GM23338 (cell line): Measurements from ENCODE around the gene RAB11FIP2. TPM values are rescaled to one million over a fixed set of nuclear protein-coding genes. Genes with fewer than 3 reads are reported as not detected.

Experiments
- ATAC-seq: fragments of 200-7000 bp; cut with Tn5 transposase; 3 replicates; pipeline ENCODE4 v1.9.1; 2020
- DNase-seq: peaks from one replicate; pipeline ENCODE4 v3.0.0-alpha.2; 2015; ENCODE audit warnings: low spot score
- H2AFZ ChIP-seq: fragments of 200-600 bp; sonication (generic); 2 replicates; pipeline ENCODE4 v1.8.0; 2016; ENCODE audit warnings: antibody characterized with exemption, mild to moderate bottlenecking, moderate library complexity
- H3F3A ChIP-seq: fragments of 200-600 bp; sonication (generic); replicated peaks from 2 replicates; pipeline ENCODE4 v1.8.0; 2017; ENCODE audit warnings: antibody characterized with exemption, mixed run types, low read depth
- H3K27ac ChIP-seq: fragments of 200-600 bp; sonication (generic); 2 replicates; pipeline ENCODE4 v1.6.1; 2016; ENCODE audit warnings: low read depth
- H3K27me3 ChIP-seq: fragments of 200-600 bp; sonication (generic); 2 replicates; pipeline ENCODE4 v1.8.0; 2016; ENCODE audit warnings: mild to moderate bottlenecking, mixed run types, moderate library complexity; ENCODE audit not compliant: insufficient read depth
- H3K36me3 ChIP-seq: fragments of 200-600 bp; sonication (generic); 2 replicates; pipeline ENCODE4 v1.8.0; 2016; ENCODE audit warnings: mild to moderate bottlenecking; ENCODE audit not compliant: insufficient read depth
- H3K4me1 ChIP-seq: fragments of 200-600 bp; sonication (generic); 2 replicates; pipeline ENCODE4 v1.8.0; 2016; ENCODE audit warnings: mild to moderate bottlenecking, moderate library complexity; ENCODE audit not compliant: insufficient read depth
- H3K4me2 ChIP-seq: fragments of 200-600 bp; sonication (generic); 2 replicates; pipeline ENCODE4 v1.7.1; 2017; ENCODE audit warnings: mixed run types
- H3K4me3 ChIP-seq: fragments of 200-600 bp; sonication (generic); 2 replicates; pipeline ENCODE4 v1.6.1; 2016; ENCODE audit warnings: mixed run types
- H3K79me2 ChIP-seq: fragments of 200-600 bp; sonication (generic); replicated peaks from 2 replicates; pipeline ENCODE4 v1.8.0; 2017; ENCODE audit warnings: mild to moderate bottlenecking; ENCODE audit not compliant: insufficient read depth
- H3K9me2 ChIP-seq: fragments of 200-600 bp; sonication (generic); 2 replicates; pipeline ENCODE4 v1.8.0; 2017; ENCODE audit not compliant: insufficient read depth
- H4K20me1 ChIP-seq: fragments of 200-600 bp; sonication (generic); replicated peaks from 2 replicates; pipeline ENCODE4 v1.8.0; 2017; ENCODE audit warnings: mild to moderate bottlenecking; ENCODE audit not compliant: insufficient read depth
- H3K27ac Mint-ChIP-seq: 2 replicates; pipeline ENCODE4 v1.8.0; 2020; ENCODE audit warnings: inconsistent platforms, mild to moderate bottlenecking, moderate library complexity, mixed read lengths
- H3K27me3 Mint-ChIP-seq: 3 replicates; pipeline ENCODE4 v1.8.0; 2022; ENCODE audit warnings: low read depth, mild to moderate bottlenecking, moderate library complexity, mixed read lengths, inconsistent platforms; ENCODE audit not compliant: insufficient read depth, poor library complexity
- H3K36me3 Mint-ChIP-seq: 3 replicates; pipeline ENCODE4 v1.8.0; 2021; ENCODE audit warnings: low read depth, mild to moderate bottlenecking, inconsistent platforms, moderate library complexity, mixed read lengths
- H3K4me1 Mint-ChIP-seq: 3 replicates; pipeline ENCODE4 v1.8.0; 2020; ENCODE audit warnings: mild to moderate bottlenecking, inconsistent platforms, mixed read lengths
- H3K4me3 Mint-ChIP-seq: 3 replicates; pipeline ENCODE4 v1.8.0; 2021; ENCODE audit warnings: moderate library complexity, mild to moderate bottlenecking, inconsistent platforms, mixed read lengths
- H3K9me3 Mint-ChIP-seq: 3 replicates; pipeline ENCODE4 v1.8.0; 2020; ENCODE audit warnings: moderate library complexity, mild to moderate bottlenecking, inconsistent platforms, mixed read lengths
- CREB1 ChIP-seq: fragments of 250-450 bp; sonication (Bioruptor Pico); IDR thresholded peaks from 2 replicates; pipeline ENCODE4 v1.5.0; 2020; ENCODE audit warnings: low read depth, mild to moderate bottlenecking, moderate library complexity
- JUNB ChIP-seq: IDR thresholded peaks from one replicate; pipeline ENCODE4 v1.6.1; 2016; ENCODE audit warnings: antibody characterized with exemption; ENCODE audit not compliant: unreplicated experiment
- STAT1 ChIP-seq: IDR thresholded peaks from one replicate; pipeline ENCODE4 v1.6.1; 2016; ENCODE audit warnings: antibody characterized with exemption; ENCODE audit not compliant: unreplicated experiment
- polyA plus RNA-seq: library from polyadenylated mRNA; unstranded; fragments of >200 nt; fragmentation: Nextera tagmentation; extraction: Ambion mirVana; gene quantifications from 2 replicates; pipeline ENCODE4 v1.2.1, GENCODE V29; 2016
- total RNA-seq: library from RNA; depleted of rRNA; stranded (reverse); fragments of >200 nt; shearing (Covaris generic); gene quantifications from 2 replicates; pipeline ENCODE4 v1.2.3, GENCODE V29; 2014
- TF ChIP-seq, protein P1 (sequence below): fragments of 250-450 bp; sonication (Bioruptor Pico); IDR thresholded peaks from 2 replicates; pipeline ENCODE4 v1.5.0; 2020; ENCODE audit warnings: mild to moderate bottlenecking, moderate library complexity
- TF ChIP-seq, protein P2 (sequence below): IDR thresholded peaks from 2 replicates; pipeline ENCODE4 v1.6.1; 2016; ENCODE audit warnings: antibody characterized with exemption
- TF ChIP-seq, protein P3 (sequence below), 2 experiments: fragments of 200-600 bp in 1 of 2; sonication (generic) in 1 of 2; conservative IDR thresholded peaks; 2 replicates each; pipeline versions ENCODE4 v1.5.1 to v1.6.1; 2016 to 2017; ENCODE audit warnings: antibody characterized with exemption in 2 of 2, low read depth in 2 of 2, mild to moderate bottlenecking in 2 of 2, moderate library complexity in 1 of 2
- TF ChIP-seq, protein P4 (sequence below): IDR thresholded peaks from one replicate; pipeline ENCODE4 v1.6.1; 2018; ENCODE audit warnings: antibody characterized with exemption; ENCODE audit not compliant: unreplicated experiment

The RAB11FIP2 gene
- total and polyA plus RNA-seq, 2 experiments from 2014 or later = 16.1 to 17.6 TPM

DNA sequence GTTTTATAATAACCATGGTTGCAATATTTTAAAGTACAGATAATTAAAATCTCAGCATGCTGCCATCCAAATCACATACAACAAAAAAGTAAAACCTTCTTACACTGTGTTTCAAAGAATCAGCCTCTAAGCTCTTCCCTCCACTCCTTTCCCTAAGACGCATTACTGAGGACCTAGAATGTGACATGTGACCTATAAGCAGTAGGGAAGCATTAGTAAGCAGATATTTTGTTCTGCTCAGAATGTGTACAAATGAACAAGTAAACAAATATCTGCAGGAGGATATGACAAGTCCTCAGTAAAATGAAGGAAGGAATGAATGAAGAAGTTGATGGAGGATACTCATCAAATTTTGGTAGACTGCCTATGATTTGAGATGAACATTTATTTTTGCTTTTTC, 49.1 kb downstream of the RAB11FIP2 start (continued):
- TF ChIP-seq, protein P1, sequence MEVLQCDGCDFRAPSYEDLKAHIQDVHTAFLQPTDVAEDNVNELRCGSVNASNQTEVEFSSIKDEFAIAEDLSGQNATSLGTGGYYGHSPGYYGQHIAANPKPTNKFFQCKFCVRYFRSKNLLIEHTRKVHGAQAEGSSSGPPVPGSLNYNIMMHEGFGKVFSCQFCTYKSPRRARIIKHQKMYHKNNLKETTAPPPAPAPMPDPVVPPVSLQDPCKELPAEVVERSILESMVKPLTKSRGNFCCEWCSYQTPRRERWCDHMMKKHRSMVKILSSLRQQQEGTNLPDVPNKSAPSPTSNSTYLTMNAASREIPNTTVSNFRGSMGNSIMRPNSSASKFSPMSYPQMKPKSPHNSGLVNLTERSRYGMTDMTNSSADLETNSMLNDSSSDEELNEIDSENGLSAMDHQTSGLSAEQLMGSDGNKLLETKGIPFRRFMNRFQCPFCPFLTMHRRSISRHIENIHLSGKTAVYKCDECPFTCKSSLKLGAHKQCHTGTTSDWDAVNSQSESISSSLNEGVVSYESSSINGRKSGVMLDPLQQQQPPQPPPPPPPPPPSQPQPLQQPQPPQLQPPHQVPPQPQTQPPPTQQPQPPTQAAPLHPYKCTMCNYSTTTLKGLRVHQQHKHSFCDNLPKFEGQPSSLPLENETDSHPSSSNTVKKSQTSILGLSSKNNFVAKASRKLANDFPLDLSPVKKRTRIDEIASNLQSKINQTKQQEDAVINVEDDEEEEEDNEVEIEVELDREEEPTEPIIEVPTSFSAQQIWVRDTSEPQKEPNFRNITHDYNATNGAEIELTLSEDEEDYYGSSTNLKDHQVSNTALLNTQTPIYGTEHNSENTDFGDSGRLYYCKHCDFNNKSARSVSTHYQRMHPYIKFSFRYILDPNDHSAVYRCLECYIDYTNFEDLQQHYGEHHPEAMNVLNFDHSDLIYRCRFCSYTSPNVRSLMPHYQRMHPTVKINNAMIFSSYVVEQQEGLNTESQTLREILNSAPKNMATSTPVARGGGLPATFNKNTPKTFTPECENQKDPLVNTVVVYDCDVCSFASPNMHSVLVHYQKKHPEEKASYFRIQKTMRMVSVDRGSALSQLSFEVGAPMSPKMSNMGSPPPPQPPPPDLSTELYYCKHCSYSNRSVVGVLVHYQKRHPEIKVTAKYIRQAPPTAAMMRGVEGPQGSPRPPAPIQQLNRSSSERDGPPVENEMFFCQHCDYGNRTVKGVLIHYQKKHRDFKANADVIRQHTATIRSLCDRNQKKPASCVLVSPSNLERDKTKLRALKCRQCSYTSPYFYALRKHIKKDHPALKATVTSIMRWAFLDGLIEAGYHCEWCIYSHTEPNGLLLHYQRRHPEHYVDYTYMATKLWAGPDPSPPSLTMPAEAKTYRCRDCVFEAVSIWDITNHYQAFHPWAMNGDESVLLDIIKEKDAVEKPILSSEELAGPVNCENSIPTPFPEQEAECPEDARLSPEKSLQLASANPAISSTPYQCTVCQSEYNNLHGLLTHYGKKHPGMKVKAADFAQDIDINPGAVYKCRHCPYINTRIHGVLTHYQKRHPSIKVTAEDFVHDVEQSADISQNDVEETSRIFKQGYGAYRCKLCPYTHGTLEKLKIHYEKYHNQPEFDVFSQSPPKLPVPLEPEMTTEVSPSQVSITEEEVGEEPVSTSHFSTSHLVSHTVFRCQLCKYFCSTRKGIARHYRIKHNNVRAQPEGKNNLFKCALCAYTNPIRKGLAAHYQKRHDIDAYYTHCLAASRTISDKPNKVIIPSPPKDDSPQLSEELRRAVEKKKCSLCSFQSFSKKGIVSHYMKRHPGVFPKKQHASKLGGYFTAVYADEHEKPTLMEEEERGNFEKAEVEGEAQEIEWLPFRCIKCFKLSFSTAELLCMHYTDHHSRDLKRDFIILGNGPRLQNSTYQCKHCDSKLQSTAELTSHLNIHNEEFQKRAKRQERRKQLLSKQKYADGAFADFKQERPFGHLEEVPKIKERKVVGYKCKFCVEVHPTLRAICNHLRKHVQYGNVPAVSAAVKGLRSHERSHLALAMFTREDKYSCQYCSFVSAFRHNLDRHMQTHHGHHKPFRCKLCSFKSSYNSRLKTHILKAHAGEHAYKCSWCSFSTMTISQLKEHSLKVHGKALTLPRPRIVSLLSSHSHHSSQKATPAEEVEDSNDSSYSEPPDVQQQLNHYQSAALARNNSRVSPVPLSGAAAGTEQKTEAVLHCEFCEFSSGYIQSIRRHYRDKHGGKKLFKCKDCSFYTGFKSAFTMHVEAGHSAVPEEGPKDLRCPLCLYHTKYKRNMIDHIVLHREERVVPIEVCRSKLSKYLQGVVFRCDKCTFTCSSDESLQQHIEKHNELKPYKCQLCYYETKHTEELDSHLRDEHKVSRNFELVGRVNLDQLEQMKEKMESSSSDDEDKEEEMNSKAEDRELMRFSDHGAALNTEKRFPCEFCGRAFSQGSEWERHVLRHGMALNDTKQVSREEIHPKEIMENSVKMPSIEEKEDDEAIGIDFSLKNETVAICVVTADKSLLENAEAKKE (CRISPR knock-in tag) = no peak
- TF ChIP-seq, protein P2, sequence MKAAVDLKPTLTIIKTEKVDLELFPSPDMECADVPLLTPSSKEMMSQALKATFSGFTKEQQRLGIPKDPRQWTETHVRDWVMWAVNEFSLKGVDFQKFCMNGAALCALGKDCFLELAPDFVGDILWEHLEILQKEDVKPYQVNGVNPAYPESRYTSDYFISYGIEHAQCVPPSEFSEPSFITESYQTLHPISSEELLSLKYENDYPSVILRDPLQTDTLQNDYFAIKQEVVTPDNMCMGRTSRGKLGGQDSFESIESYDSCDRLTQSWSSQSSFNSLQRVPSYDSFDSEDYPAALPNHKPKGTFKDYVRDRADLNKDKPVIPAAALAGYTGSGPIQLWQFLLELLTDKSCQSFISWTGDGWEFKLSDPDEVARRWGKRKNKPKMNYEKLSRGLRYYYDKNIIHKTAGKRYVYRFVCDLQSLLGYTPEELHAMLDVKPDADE = no peak
- TF ChIP-seq CREB1 (CRISPR knock-in tag) (no peak), JUNB (no peak)
- TF ChIP-seq, protein P3, sequence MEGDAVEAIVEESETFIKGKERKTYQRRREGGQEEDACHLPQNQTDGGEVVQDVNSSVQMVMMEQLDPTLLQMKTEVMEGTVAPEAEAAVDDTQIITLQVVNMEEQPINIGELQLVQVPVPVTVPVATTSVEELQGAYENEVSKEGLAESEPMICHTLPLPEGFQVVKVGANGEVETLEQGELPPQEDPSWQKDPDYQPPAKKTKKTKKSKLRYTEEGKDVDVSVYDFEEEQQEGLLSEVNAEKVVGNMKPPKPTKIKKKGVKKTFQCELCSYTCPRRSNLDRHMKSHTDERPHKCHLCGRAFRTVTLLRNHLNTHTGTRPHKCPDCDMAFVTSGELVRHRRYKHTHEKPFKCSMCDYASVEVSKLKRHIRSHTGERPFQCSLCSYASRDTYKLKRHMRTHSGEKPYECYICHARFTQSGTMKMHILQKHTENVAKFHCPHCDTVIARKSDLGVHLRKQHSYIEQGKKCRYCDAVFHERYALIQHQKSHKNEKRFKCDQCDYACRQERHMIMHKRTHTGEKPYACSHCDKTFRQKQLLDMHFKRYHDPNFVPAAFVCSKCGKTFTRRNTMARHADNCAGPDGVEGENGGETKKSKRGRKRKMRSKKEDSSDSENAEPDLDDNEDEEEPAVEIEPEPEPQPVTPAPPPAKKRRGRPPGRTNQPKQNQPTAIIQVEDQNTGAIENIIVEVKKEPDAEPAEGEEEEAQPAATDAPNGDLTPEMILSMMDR (conservative IDR thresholded peaks at IDR 0.05; ENCODE audit: low read depth in 2 of 2) = no peak

DNA sequence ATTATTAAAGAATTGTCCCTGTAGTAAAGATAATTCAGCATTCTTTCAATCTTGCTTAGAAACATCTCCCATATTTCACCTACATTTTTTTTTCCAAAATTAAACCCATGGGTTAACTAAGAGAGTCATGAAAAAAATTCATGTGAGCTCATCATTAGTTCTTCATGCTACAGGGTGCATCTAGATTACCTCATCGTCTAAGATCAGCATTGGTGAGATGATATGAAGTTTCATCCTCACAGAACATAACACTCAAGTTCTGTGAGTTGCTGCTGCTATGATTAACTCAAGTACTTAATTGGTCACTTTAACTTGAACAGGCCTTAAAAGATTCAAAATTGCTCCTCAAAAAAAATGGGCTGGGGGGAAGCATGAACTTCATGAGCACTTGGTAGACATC, 50.0 kb downstream of the RAB11FIP2 start:
- TF ChIP-seq STAT1 = no peak
- TF ChIP-seq, protein P2 = no peak
- TF ChIP-seq, protein P4, sequence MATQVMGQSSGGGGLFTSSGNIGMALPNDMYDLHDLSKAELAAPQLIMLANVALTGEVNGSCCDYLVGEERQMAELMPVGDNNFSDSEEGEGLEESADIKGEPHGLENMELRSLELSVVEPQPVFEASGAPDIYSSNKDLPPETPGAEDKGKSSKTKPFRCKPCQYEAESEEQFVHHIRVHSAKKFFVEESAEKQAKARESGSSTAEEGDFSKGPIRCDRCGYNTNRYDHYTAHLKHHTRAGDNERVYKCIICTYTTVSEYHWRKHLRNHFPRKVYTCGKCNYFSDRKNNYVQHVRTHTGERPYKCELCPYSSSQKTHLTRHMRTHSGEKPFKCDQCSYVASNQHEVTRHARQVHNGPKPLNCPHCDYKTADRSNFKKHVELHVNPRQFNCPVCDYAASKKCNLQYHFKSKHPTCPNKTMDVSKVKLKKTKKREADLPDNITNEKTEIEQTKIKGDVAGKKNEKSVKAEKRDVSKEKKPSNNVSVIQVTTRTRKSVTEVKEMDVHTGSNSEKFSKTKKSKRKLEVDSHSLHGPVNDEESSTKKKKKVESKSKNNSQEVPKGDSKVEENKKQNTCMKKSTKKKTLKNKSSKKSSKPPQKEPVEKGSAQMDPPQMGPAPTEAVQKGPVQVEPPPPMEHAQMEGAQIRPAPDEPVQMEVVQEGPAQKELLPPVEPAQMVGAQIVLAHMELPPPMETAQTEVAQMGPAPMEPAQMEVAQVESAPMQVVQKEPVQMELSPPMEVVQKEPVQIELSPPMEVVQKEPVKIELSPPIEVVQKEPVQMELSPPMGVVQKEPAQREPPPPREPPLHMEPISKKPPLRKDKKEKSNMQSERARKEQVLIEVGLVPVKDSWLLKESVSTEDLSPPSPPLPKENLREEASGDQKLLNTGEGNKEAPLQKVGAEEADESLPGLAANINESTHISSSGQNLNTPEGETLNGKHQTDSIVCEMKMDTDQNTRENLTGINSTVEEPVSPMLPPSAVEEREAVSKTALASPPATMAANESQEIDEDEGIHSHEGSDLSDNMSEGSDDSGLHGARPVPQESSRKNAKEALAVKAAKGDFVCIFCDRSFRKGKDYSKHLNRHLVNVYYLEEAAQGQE = no peak
- Histone ChIP-seq H3K27ac (no peak overlapping the region), H3K79me2 (no peaks in the 10 kb centered on the region), H3F3A (no peaks in the 10 kb centered on the region), H3K9me2 (no peaks in the 10 kb centered on the region), H3K4me1 (peaks cover 14% of the 10 kb centered on the region; the same call in 1 of the 2 replicates), H4K20me1 (no peaks in the 10 kb centered on the region), H2AFZ (no peak overlapping the region), H3K36me3 (no peaks in the 10 kb centered on the region), H3K4me3 (no peak overlapping the region), H3K4me2 (no peak overlapping the region), H3K27me3 (no peaks in the 10 kb centered on the region)
- Mint-ChIP-seq H3K4me3 (no peak overlapping the region), H3K9me3 (no peaks in the 10 kb centered on the region), H3K36me3 (no peaks in the 10 kb centered on the region), H3K4me1 (peaks cover 13% of the 10 kb centered on the region), H3K27me3 (peaks cover 4% of the 10 kb centered on the region), H3K27ac (no peak overlapping the region)
- ATAC-seq = no peak
- DNase-seq = no peak
